ENCODE data around the gene KLK12.
A peak's percentile ranks its signal among the peaks of the same experiment; 100 is the strongest.

The KLK12 gene

GRCh38 chr19:50983625-50984292 lies 51.0 kb downstream of the KLK12 start, which contains the start of gene KLK7:
KLK7 (minus strand) TSS chr19:50983917; CDS start chr19:50982399, 1,518 bp downstream.
- DNase-seq = peak in 3 of 56 donors; percentile 10 to 18 (median 13)

- no peak for DNase-seq
Measured at GRCh38 chr19:50982186-50982585, 52.6 kb downstream of the KLK12 start.

GRCh38 chr19:50981587-50982146 lies 53.1 kb downstream of the KLK12 start:
- peak in 2 of 56 donors; percentile 10 to 14 for DNase-seq

- no peak for DNase-seq
Measured at GRCh38 chr19:50980208-50980607, 54.6 kb downstream of the KLK12 start.

GRCh38 chr19:50979758-50980157 lies 55.0 kb downstream of the KLK12 start:
- peak in 1 of 56 donors; percentile 5 for DNase-seq
